HUES48 (cell line): Measurements from ENCODE around the gene PICK1.
"Not testable (repeated sequence)": the region's sequence is repeated elsewhere in the genome, so short reads cannot be mapped to it uniquely, and the experiment has no call there.

Experiments used
- H3K27ac ChIP-seq: one replicate; pipeline ENCODE4 v1.7.0; 2013; ENCODE audit warnings: low read depth, low read length, inconsistent platforms
- H3K27me3 ChIP-seq: 2 replicates; pipeline ENCODE4 v1.6.1; 2013; ENCODE audit warnings: mild to moderate bottlenecking, low read length; ENCODE audit not compliant: control insufficient read depth, insufficient read depth
- H3K36me3 ChIP-seq: 2 replicates; pipeline ENCODE4 v1.6.1; 2013; ENCODE audit warnings: low read length; ENCODE audit not compliant: control insufficient read depth, insufficient read depth
- H3K4me1 ChIP-seq: 2 replicates; pipeline ENCODE4 v1.6.1; 2013; ENCODE audit warnings: mild to moderate bottlenecking, low read length; ENCODE audit not compliant: control insufficient read depth, insufficient read depth
- H3K4me3 ChIP-seq: 2 replicates; pipeline ENCODE4 v1.5.1; 2013; ENCODE audit warnings: mild to moderate bottlenecking, low read depth, low read length
- H3K9ac ChIP-seq: 2 replicates; pipeline ENCODE4 v1.6.1; 2013; ENCODE audit warnings: mild to moderate bottlenecking, low read depth, low read length, moderate library complexity
- H3K9me3 ChIP-seq: 2 replicates; pipeline ENCODE4 v1.6.1; 2013; ENCODE audit warnings: low read length; ENCODE audit not compliant: control insufficient read depth, insufficient read depth

The PICK1 gene

DNA sequence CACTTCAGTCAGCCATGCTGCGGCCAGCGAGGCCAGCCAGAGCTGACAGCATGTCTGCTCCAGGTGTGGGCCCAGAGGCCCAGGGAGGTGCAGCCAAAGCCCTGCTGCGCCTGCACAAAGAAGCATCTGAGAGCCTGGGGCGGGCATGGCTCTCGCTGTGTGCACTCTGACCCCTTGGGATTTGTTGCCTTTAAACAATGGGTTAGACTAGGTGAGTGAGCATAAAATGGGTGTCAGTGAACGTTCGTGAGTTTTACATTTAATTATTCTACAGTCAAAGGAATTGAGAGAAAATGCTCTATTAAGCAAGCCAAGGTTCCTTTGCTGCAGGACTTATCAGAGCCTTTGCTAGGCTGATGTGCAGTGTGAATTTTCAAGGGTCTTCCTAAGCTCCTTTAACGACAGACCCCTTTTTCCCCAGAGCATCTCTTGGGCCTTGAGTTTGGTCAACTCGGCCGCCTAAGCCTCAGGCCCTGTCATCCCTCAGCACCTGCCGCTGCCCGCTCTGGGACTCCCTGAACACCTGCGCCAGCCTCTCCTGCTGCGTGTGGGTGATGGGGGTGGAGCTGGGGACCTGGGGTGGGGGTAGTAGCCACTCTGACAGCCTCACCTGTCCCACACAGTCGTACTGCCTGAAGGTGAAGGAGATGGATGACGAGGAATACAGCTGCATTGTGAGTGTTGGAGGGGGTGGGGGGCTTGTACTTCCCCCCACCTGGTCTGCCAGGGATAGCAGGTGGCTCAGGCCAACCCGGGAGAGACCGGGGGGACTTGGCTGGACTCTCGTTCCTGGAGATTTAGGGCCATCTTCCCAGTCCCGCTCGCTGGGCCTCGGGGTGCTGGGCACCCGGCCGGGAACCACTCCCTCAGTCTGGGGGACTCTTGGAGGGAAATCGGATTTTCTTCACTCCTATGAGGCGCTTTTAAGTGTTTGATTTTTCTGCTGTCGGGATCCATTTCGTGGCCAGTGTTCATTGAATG, 16.2 kb downstream of the PICK1 start:
- H3K4me3 ChIP-seq, result no peak overlapping the region
- H3K4me1 ChIP-seq, result no peaks in the 10 kb centered on the region
- H3K36me3 ChIP-seq, result peaks cover 45% of the 10 kb centered on the region
- no peak overlapping the region for H3K27ac ChIP-seq
- H3K9me3 ChIP-seq, result no peaks in the 10 kb centered on the region
- H3K9ac ChIP-seq, result no peak overlapping the region
- no peaks in the 10 kb centered on the region for H3K27me3 ChIP-seq

DNA sequence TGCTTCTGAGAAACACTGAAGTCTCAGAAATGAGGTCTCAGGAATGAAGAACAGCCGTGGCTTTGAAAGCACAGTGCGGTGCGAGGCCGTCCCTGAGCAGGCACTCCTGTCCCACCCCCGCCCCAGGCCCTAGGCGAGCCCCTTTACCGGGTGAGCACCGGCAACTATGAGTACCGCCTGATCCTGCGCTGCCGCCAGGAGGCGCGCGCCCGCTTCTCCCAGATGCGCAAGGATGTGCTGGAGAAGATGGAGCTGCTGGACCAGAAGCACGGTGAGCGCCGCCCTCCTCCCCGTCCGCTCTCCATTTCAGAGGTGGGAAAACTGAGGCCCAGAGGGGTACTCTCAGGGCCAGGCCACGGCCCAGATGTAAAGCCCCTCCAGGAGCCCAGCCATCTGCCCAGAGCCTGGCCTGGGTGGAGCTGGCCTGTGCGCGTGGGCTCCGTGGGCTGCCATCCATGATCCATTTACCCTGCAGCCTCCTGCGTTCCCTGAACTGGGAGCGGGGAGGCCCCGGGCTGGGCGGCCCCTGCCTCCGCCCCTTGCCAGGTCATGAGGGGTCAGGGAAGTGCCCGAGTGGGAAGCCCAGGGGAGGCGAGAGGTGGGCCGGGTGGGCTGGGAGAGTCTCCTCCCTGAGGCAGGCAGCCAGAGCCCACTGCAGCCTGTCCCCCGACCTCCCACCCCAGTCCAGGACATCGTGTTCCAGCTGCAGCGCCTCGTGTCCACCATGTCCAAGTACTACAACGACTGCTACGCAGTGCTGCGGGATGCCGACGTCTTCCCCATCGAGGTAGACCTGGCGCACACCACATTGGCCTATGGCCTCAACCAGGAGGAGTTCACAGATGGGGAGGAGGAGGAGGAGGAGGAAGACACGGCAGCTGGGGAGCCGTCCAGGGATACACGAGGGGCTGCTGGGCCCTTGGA, 17.2 kb downstream of the PICK1 start:
- Histone ChIP-seq H3K9me3 (no peaks in the 10 kb centered on the region), H3K4me1 (no peaks in the 10 kb centered on the region), H3K27ac (no peak overlapping the region), H3K27me3 (no peaks in the 10 kb centered on the region), H3K4me3 (no peak overlapping the region), H3K36me3 (peaks cover 38% of the 10 kb centered on the region), H3K9ac (no peak overlapping the region)

DNA sequence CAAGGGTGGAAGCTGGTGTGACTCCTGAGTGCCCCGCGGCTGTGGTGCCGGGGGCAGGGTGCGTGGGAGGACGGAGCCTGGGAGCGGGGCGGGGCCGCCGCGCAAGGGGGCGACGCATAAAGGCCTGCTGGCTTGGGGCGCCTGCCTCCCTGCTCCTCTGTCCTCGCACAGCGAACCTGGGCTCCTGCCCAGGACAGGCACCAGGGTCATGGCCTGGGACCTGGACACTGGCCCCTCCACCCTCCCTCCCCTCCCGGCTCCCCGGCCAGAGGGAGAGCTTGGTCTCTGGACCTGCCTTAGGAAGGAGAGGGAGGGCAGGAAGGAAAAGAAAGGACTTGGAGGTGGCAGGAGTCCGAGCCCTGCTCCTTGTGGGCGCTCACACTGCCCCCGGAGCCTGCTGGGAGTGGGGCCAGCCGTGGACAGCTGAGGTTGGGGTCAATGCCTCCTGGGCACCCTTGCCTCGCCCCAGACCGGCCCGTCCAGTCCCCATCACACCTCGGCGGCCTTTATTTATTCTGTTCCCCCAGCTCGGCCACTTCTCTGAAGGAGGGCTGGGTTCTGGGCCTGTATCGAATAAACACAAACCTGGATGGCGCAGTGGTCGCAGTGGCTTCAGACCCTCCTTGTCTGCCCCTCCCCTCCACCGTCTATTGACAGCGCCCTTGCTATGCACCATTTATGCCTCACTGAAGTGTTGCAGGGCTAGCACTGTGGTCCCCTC, 18.1 kb downstream of the PICK1 start:
- H3K27ac ChIP-seq, result no peak overlapping the region
- no peak overlapping the region for H3K4me3 ChIP-seq
- H3K4me1 ChIP-seq, result no peaks in the 10 kb centered on the region
- H3K27me3 ChIP-seq, result peaks cover 7% of the 10 kb centered on the region
- no peak overlapping the region for H3K9ac ChIP-seq
- H3K9me3 ChIP-seq, result no peaks in the 10 kb centered on the region
- peaks cover 38% of the 10 kb centered on the region for H3K36me3 ChIP-seq

DNA sequence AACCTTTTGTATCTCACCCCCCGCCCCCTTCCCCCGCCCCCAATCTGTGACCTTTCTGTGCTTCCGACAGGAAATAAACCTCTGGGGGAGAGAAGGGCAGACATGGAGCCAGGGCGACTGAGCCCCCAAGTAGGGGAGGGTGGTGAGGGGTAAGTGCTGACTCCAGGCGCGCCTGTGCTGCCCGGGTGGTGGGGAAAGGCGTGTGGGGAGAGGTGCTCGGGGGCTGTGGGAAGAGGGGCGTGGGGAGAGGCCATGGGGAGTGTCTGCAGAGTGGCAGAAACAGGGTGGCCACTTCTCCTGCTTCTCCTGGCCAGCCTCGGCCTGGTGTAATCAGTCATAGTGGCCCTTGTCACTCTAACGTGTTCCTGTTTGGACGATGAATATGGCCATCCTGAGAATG, 18.8 kb downstream of the PICK1 start:
- H3K27me3 ChIP-seq, result peaks cover 14% of the 10 kb centered on the region
- peaks cover 32% of the 10 kb centered on the region for H3K36me3 ChIP-seq
- H3K9me3 ChIP-seq, result no peaks in the 10 kb centered on the region
- H3K4me3 ChIP-seq, result no peak overlapping the region
- H3K27ac ChIP-seq, result no peak overlapping the region
- no peaks in the 10 kb centered on the region for H3K4me1 ChIP-seq
- no peak overlapping the region for H3K9ac ChIP-seq

GRCh38 chr22:38077096-38077495, 19.9 kb downstream of the PICK1 start:
- Histone ChIP-seq H3K4me1 (peaks cover 7% of the 10 kb centered on the region; the same call in 1 of the 2 replicates), H3K4me3 (no peak overlapping the region), H3K27me3 (peaks cover 26% of the 10 kb centered on the region), H3K9me3 (no peaks in the 10 kb centered on the region), H3K9ac (no peak overlapping the region), H3K27ac (no peak overlapping the region), H3K36me3 (peaks cover 23% of the 10 kb centered on the region)

DNA sequence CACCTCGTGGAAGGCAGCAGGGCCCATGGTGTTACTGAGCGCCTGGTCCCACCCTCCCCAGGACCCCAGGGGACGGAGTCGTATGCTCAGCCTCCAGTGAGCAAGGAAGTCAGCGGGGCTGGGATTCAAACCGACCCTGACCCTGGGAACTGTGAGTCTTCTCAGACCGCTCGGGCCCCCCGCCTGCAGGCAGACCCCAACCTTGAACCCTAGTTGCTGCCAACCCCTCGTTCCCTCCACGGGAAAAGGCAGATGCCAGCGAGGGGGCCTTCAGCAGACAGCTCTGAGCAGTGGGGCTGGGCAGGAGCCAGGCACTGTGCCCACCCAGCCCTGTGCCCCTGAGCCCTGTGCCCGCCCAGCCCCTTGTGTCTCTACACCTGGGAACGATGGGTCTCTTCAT, 20.4 kb downstream of the PICK1 start:
- Histone ChIP-seq H3K9ac (no peak overlapping the region), H3K27me3 (peaks cover 31% of the 10 kb centered on the region), H3K4me3 (no peak overlapping the region), H3K4me1 (peaks cover 8% of the 10 kb centered on the region; the same call in 1 of the 2 replicates), H3K9me3 (no peaks in the 10 kb centered on the region), H3K27ac (no peak overlapping the region), H3K36me3 (peaks cover 18% of the 10 kb centered on the region)

DNA sequence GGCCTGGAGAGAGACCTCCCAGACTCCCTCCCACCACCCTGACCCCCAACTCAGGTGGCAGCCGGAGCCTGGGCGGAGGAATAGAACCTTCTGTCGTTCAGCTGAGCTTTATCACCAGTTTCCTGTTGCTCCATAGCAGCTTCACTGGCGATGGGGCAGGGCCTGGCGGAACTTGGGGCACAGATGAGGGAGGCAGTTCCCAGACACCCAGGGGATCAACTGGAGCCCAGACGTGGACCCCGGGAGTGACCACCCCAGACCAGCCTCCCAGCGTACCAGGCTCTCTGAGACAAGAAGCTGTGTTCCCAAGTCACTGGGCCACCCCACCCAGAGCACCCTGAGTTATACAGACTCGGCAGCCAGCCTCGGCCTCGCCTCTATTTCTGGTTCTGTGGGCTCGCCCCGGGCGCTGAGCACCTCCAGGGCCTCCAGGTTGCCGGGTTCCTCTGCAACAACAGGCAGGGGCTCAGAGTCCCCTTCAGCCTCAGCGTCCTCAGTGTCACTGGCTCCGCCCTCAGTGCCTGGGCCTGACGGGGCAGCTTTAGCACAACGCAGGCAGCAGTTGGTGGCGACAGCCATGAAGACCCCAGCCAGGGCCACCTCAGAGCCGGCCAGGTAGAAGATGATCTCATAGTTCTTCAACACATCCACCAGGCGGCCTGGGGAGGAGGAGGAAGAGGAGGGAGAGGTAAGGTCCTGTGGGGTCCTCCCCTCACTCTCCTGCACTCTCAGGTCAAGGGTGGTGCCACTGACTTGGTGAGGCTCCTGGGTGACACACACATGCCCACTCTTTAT, 21.0 kb downstream of the PICK1 start:
- no peaks in the 10 kb centered on the region for H3K9me3 ChIP-seq
- H3K36me3 ChIP-seq, result peaks cover 12% of the 10 kb centered on the region
- peaks cover 8% of the 10 kb centered on the region; the same call in 1 of the 2 replicates for H3K4me1 ChIP-seq
- peaks cover 37% of the 10 kb centered on the region for H3K27me3 ChIP-seq
- H3K9ac ChIP-seq, result no peak overlapping the region
- H3K27ac ChIP-seq, result no peak overlapping the region
- H3K4me3 ChIP-seq, result no peak overlapping the region

GRCh38 chr22:38079208-38079607, 22.0 kb downstream of the PICK1 start:
- not testable (repeated sequence) for H3K27ac ChIP-seq, H3K4me3 ChIP-seq, H3K36me3 ChIP-seq, H3K9me3 ChIP-seq, H3K9ac ChIP-seq
- H3K4me1 ChIP-seq, result peaks cover 14% of the 10 kb centered on the region; the same call in 1 of the 2 replicates
- H3K27me3 ChIP-seq, result peaks cover 38% of the 10 kb centered on the region

DNA sequence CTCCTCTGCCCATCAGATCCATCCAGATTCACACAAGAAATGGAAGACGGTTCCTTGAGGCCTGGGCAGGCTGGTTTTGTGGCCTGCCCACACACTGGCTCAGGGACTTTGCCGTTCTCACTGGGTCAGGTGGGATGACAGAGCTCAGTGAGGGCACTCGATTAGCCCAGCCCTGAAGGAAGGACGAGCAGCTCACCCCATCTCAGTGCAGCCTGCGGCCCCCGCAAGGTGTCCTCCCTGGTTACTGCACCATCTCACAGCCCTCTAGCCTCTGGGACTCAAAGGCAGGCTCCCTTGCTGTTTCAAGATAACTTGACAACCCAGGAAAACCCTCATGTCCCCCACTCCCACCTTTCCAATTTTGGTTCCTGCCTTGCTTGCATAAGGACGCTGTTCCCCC, 22.6 kb downstream of the PICK1 start:
- Histone ChIP-seq H3K4me3 (no peak overlapping the region), H3K9ac (no peak overlapping the region), H3K27ac (no peak overlapping the region), H3K27me3 (peaks cover 38% of the 10 kb centered on the region), H3K36me3 (peaks cover 4% of the 10 kb centered on the region), H3K9me3 (no peaks in the 10 kb centered on the region), H3K4me1 (peaks cover 18% of the 10 kb centered on the region; the same call in 1 of the 2 replicates)

DNA sequence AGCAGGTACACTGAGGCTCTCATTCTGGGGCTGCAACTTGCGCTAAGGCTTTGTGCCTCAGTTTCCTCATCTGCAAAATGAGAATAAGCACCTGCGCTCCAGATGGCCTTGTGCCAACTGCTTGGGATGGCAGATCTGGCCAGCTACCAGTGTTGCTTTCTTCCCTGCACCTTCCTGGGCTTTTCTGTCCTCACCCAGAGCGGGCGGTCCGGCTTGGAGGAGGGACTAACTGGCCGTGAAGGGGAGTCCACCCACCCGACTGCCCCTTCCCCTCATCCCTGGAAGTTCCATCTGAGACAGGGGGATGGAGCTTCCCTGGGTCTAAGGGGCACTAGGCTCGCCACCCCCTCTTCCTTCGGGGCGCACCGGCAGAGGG, 23.3 kb downstream of the PICK1 start:
- peaks cover 22% of the 10 kb centered on the region; the same call in 1 of the 2 replicates for H3K4me1 ChIP-seq
- no peak overlapping the region for H3K9ac ChIP-seq

More for the DNA sequence above, 23.3 kb downstream of the PICK1 start:
- H3K4me3 ChIP-seq, result no peak overlapping the region; the same call in 1 of the 2 replicates
- H3K9me3 ChIP-seq, result no peaks in the 10 kb centered on the region
- H3K27me3 ChIP-seq, result peaks cover 38% of the 10 kb centered on the region
- H3K27ac ChIP-seq, result no peak overlapping the region
- peaks cover 6% of the 10 kb centered on the region for H3K36me3 ChIP-seq
